Measurements from ENCODE around the gene PRKCH. TPM values are rescaled to one million over a fixed set of nuclear protein-coding genes. Genes with fewer than 3 reads are reported as not detected.
A peak's percentile ranks its signal among the peaks of the same experiment; 100 is the strongest.
"Not testable (repeated sequence)": the region's sequence is repeated elsewhere in the genome, so short reads cannot be mapped to it uniquely, and the experiment has no call there.

PRKCH gene
- total and polyA plus RNA-seq, 9 of the 15 experiments (the other 6 are each of a cell fraction or from before 2014, with no cell fraction given), result 0.61 to 4.4 (median 4.0) TPM

- H3K4me2 ChIP-seq (ENCODE audit: insufficient read depth, low read length); POLR2A ChIA-PET; H2AFZ ChIP-seq (ENCODE audit: low read depth, low read length); DNase-seq (ENCODE audit: extremely low read depth in 1 of 4, low spot score in 3 of 4); FAIRE-seq; H3K36me3 ChIP-seq (ENCODE audit: control insufficient read depth, insufficient read depth, low read length); intact Hi-C loops (cut with micrococcal nuclease); H3K4me3 ChIP-seq; H3K27ac ChIP-seq (ENCODE audit: extremely low read depth, low read depth, low read length); ATAC-seq; H3K79me2 ChIP-seq (ENCODE audit: control insufficient read depth, insufficient read depth, low read length); H3K9me3 ChIP-seq (replicated peaks; ENCODE audit: control insufficient read depth, insufficient read depth, low read depth, low read length); CTCF ChIA-PET (ENCODE audit: low intra/inter-chr PET ratio); in situ Hi-C loops (cut with MboI); H3K27me3 ChIP-seq (ENCODE audit: control insufficient read depth in 2 of 2, insufficient read depth in 2 of 2, low read length in 2 of 2); BruUV-seq (replicated peaks); H4K20me1 ChIP-seq (replicated peaks; ENCODE audit: control insufficient read depth, insufficient read depth, low read length); H3K9me1 ChIP-seq (ENCODE audit: control insufficient read depth, insufficient read depth, low read length); H3K9ac ChIP-seq (ENCODE audit: insufficient read depth in 1 of 2, low read depth in 2 of 2, low read length in 2 of 2): not testable (repeated sequence)
- peak; percentile 64 for TF ChIP-seq ZNF146 (CRISPR knock-in tag; IDR thresholded peaks at IDR 0.05; ENCODE audit: unreplicated experiment)
- peaks cover 4 to 20% of the 10 kb centered on the region in 2 experiments; a peak in 3 of 5 replicates for H3K4me1 ChIP-seq (replicated peaks in 1 of 2; ENCODE audit: control insufficient read depth in 2 of 2, insufficient read depth in 2 of 2, low read length in 2 of 2)
- 45% methylated on average over 2 of the region's 5 CpGs for WGBS (ENCODE audit: insufficient coverage, low coverage, missing lambda C conversion rate)
Observed at GRCh38 chr14:61529360-61529759, 208.0 kb downstream of the PRKCH start.

- H3K4me1 ChIP-seq (replicated peaks in 1 of 2; ENCODE audit: control insufficient read depth in 2 of 2, insufficient read depth in 2 of 2, low read length in 2 of 2), result peaks cover 4 to 12% of the 10 kb centered on the region in 2 experiments; a peak in 3 of 5 replicates
- no peak overlapping the region for H3K27ac ChIP-seq (ENCODE audit: extremely low read depth, low read depth, low read length)
- H3K9me3 ChIP-seq (replicated peaks; ENCODE audit: control insufficient read depth, insufficient read depth, low read depth, low read length), result no peaks in the 10 kb centered on the region
- no peak overlapping the region for H2AFZ ChIP-seq (ENCODE audit: low read depth, low read length)
- H4K20me1 ChIP-seq (replicated peaks; ENCODE audit: control insufficient read depth, insufficient read depth, low read length), result no peaks in the 10 kb centered on the region
- intact Hi-C loops (cut with micrococcal nuclease), result no loop called here
- ChIA-PET POLR2A (no interaction called here), CTCF (ENCODE audit: low intra/inter-chr PET ratio) (no interaction called here)
- ATAC-seq (no peak), FAIRE-seq (no peak), DNase-seq (ENCODE audit: extremely low read depth in 1 of 4, low spot score in 3 of 4) (no peak)
- no peak overlapping the region for H3K9ac ChIP-seq (ENCODE audit: insufficient read depth in 1 of 2, low read depth in 2 of 2, low read length in 2 of 2)
- no peak overlapping the region for H3K4me2 ChIP-seq (ENCODE audit: insufficient read depth, low read length)
- no peaks in the 10 kb centered on the region for H3K36me3 ChIP-seq (ENCODE audit: control insufficient read depth, insufficient read depth, low read length)
- BruUV-seq (replicated peaks), result no TSS peak
- no peaks in the 10 kb centered on the region; a peak in 1 of 5 replicates for H3K27me3 ChIP-seq (ENCODE audit: control insufficient read depth in 2 of 2, insufficient read depth in 2 of 2, low read length in 2 of 2)
- H3K9me1 ChIP-seq (ENCODE audit: control insufficient read depth, insufficient read depth, low read length), result no peaks in the 10 kb centered on the region
- H3K4me3 ChIP-seq, result no peak overlapping the region
- TF ChIP-seq ATF3 (IDR thresholded peaks at IDR 0.05) (no peak), ATF3 (CRISPR knock-in tag; conservative IDR thresholded peaks at IDR 0.05) (no peak), ZNF124 (CRISPR knock-in tag; IDR thresholded peaks at IDR 0.05) (no peak)
- in situ Hi-C loops (cut with MboI), result no loop called here
- 62% methylated on average over 6 of the region's 6 CpGs for WGBS (ENCODE audit: insufficient coverage, low coverage, missing lambda C conversion rate)
- H3K79me2 ChIP-seq (ENCODE audit: control insufficient read depth, insufficient read depth, low read length), result no peaks in the 10 kb centered on the region
Observed at GRCh38 chr14:61530296-61530695, 208.9 kb downstream of the PRKCH start.
